A549 (cell line): ENCODE measurements around the gene TNRC6A. TPM values are rescaled to one million over a fixed set of nuclear protein-coding genes. Genes with fewer than 3 reads are reported as not detected.
A peak's percentile ranks its signal among the peaks of the same experiment; 100 is the strongest.

Experiments
- ATAC-seq, 2 experiments: fragments of 200-7000 bp in 1 of 2; fragments of >200 bp in 1 of 2; cut with Nextera tagmentation in 1 of 2; cut with Tn5 transposase in 1 of 2; 3 replicates each; pipeline versions ENCODE4 v1.8.0 to v1.9.1; 2018 to 2020; ENCODE audit warnings: mild to moderate bottlenecking in 1 of 2, moderate library complexity in 1 of 2
- CTCF ChIA-PET: fragments of 300-600 bp; sonication (Branson Sonifier 250); formaldehyde crosslinking; extraction: SDS; loops from one replicate; lab custom pipeline; 2021; ENCODE audit warnings: antibody characterized with exemption, inconsistent platforms; lab: Yijun Ruan, JAX
- POLR2A ChIA-PET: fragments of 350-600 bp; formaldehyde crosslinking; extraction: SDS; loops from one replicate; lab custom pipeline; 2021; ENCODE audit warnings: antibody characterized with exemption, inconsistent platforms; lab: Yijun Ruan, JAX
- DNase-seq, 2 experiments: peaks; one replicate each; pipeline versions ENCODE4 v3.0.0 to v3.0.0-alpha.2; 2011 to 2016; ENCODE audit warnings: low read depth in 1 of 2, low spot score in 1 of 2
- FAIRE-seq: peaks from 2 replicates; lab custom pipeline; 2011; peaks lifted over from hg19 to GRCh38; lab: Jason Lieb, UNC
- H3K27ac ChIP-seq, 2 experiments: fragments of >200 bp; sonication (Bioruptor Twin); formaldehyde crosslinking; 3 replicates each; pipeline ENCODE4 v1.5.1; 2016 to 2017
- H3K4me1 ChIP-seq: fragments of >200 bp; sonication (Bioruptor Twin); formaldehyde crosslinking; 3 replicates; pipeline ENCODE4 v1.6.1; 2016
- H3K4me2 ChIP-seq: fragments of >200 bp; sonication (Bioruptor Twin); formaldehyde crosslinking; 3 replicates; pipeline ENCODE4 v1.6.1; 2016
- H3K4me3 ChIP-seq: fragments of >200 bp; sonication (Bioruptor Twin); formaldehyde crosslinking; 3 replicates; pipeline ENCODE4 v1.5.1; 2016
- H3K9me3 ChIP-seq: fragments of >200 bp; sonication (Bioruptor Twin); formaldehyde crosslinking; 3 replicates; pipeline ENCODE4 v1.6.1; 2016
- ATOH8 ChIP-seq: fragments of 250-450 bp; sonication (Bioruptor Pico); IDR thresholded peaks from 2 replicates; pipeline ENCODE4 v1.5.0; 2020; ENCODE audit warnings: low read depth, mild to moderate bottlenecking, moderate library complexity
- BCL3 ChIP-seq: fragments of >200 bp; sonication (Bioruptor Twin); formaldehyde crosslinking; IDR thresholded peaks from 3 replicates; pipeline ENCODE4 v1.6.1; 2016
- CBX8 ChIP-seq: fragments of 200-600 bp; sonication (generic); IDR thresholded peaks from 2 replicates; pipeline ENCODE4 v1.6.1; 2016
- CHD2 ChIP-seq: fragments of 150-350 bp; IDR thresholded peaks from 2 replicates; pipeline ENCODE4 v1.6.1; 2014; ENCODE audit warnings: low read length; ENCODE audit not compliant: partially characterized antibody
- E2F6 ChIP-seq: IDR thresholded peaks from 2 replicates; pipeline ENCODE4 v1.6.1; 2012; ENCODE audit warnings: low read depth, borderline replicate concordance
- EHMT2 ChIP-seq: fragments of 200-600 bp; sonication (generic); IDR thresholded peaks from 2 replicates; pipeline ENCODE4 v1.6.1; 2016; ENCODE audit warnings: antibody characterized with exemption, low read depth, mild to moderate bottlenecking, moderate library complexity
- ELK1 ChIP-seq: fragments of 150-350 bp; IDR thresholded peaks from 2 replicates; pipeline ENCODE4 v1.6.1; 2014; ENCODE audit warnings: low read depth, mild to moderate bottlenecking, low read length
- GATA3 ChIP-seq: IDR thresholded peaks from 2 replicates; pipeline ENCODE4 v1.6.1; 2012; ENCODE audit warnings: borderline replicate concordance
- HDAC2 ChIP-seq: fragments of 200-600 bp; sonication (generic); IDR thresholded peaks from 2 replicates; pipeline ENCODE4 v1.6.1; 2016
- HEYL ChIP-seq: fragments of 250-450 bp; sonication (Bioruptor Pico); IDR thresholded peaks from 2 replicates; pipeline ENCODE4 v1.8.0; 2021; ENCODE audit warnings: mild to moderate bottlenecking, moderate library complexity
- HMGXB4 ChIP-seq: fragments of 250-450 bp; sonication (Bioruptor Pico); IDR thresholded peaks from 2 replicates; pipeline ENCODE4 v1.5.0; 2021; ENCODE audit warnings: mild to moderate bottlenecking, moderate library complexity, borderline replicate concordance
- KDM1A ChIP-seq: fragments of 200-600 bp; sonication (generic); IDR thresholded peaks from 2 replicates; pipeline ENCODE4 v1.6.1; 2016; ENCODE audit warnings: low read depth, mild to moderate bottlenecking
- KDM5A ChIP-seq: fragments of 200-600 bp; sonication (generic); IDR thresholded peaks from 2 replicates; pipeline ENCODE4 v1.6.1; 2016; ENCODE audit warnings: antibody characterized with exemption, mild to moderate bottlenecking
- MAZ ChIP-seq: fragments of 150-350 bp; IDR thresholded peaks from 2 replicates; pipeline ENCODE4 v1.6.1; 2014; ENCODE audit warnings: antibody characterized with exemption, low read depth, low read length, borderline replicate concordance
- NPAS2 ChIP-seq: fragments of 250-450 bp; sonication (Bioruptor Pico); IDR thresholded peaks from 2 replicates; pipeline ENCODE4 v1.8.0; 2022; ENCODE audit warnings: mild to moderate bottlenecking, moderate library complexity, borderline replicate concordance
- PBX3 ChIP-seq: IDR thresholded peaks from 2 replicates; pipeline ENCODE4 v1.6.1; 2012
- RARB ChIP-seq: fragments of 250-450 bp; sonication (Bioruptor Pico); IDR thresholded peaks from 2 replicates; pipeline ENCODE4 v1.8.0; 2021; ENCODE audit warnings: mild to moderate bottlenecking, moderate library complexity
- RNF2 ChIP-seq: fragments of 200-600 bp; sonication (generic); IDR thresholded peaks from 2 replicates; pipeline ENCODE4 v1.6.1; 2016; ENCODE audit warnings: low read depth, mild to moderate bottlenecking, antibody characterized with exemption, moderate library complexity, borderline replicate concordance
- ZC3H11A ChIP-seq: fragments of 450-650 bp; IDR thresholded peaks from 2 replicates; pipeline ENCODE4 v1.6.1; 2014; ENCODE audit warnings: antibody characterized with exemption, mild to moderate bottlenecking
- ZFP36 ChIP-seq: fragments of 450-650 bp; IDR thresholded peaks from 2 replicates; pipeline ENCODE4 v1.6.1; 2014; ENCODE audit warnings: borderline replicate concordance; ENCODE audit not compliant: partially characterized antibody
- WGBS: methylation state at CpG from one replicate; pipeline ENCODE4 v1.1.6; 2017; ENCODE audit errors: missing lambda C conversion rate; 5-methylcytosine and 5-hydroxymethylcytosine counted together
- polyA plus RNA-seq, 4 experiments: library from polyadenylated mRNA; depleted of rRNA in 3 of 4; stranded (reverse); fragments of >200 nt; fragmentation: RNase III in 1 of 4; extraction: RNeasy Plus Mini Kit Qiagen cat#74134 plus additional on column Dnase treatment in 1 of 4; gene quantifications; 2 replicates in 3 of 4; 3 replicates in 1 of 4; pipeline ENCODE4 v1.2.3, GENCODE V29; 2011 to 2017

TNRC6A gene
- polyA plus RNA-seq, 2 of the 4 experiments (the other 2 are of a cell fraction) = 26.7 to 51.6 TPM

GRCh38 chr16:24836836-24837235, 107.4 kb downstream of the TNRC6A start (continued):
- TF ChIP-seq BCL3 (no peak), EHMT2 (no peak), HEYL (CRISPR knock-in tag) (no peak)
- TF ChIP-seq, all 56 proteins: peak for 0

- TF ChIP-seq CHD2 (no peak), NPAS2 (no peak), RARB (CRISPR knock-in tag) (no peak), CBX8 (no peak), ELK1 (no peak), ZC3H11A (no peak), GATA3 (no peak), ATOH8 (no peak), MAZ (no peak), HMGXB4 (CRISPR knock-in tag) (no peak), E2F6 (no peak), PBX3 (no peak), HDAC2 (no peak), ZFP36 (no peak), KDM1A (no peak), RNF2 (no peak), KDM5A (no peak)
- FAIRE-seq = no peak
- POLR2A ChIA-PET = no interaction called here
- Histone ChIP-seq H3K4me1 (peaks cover 59% of the 10 kb centered on the region), H3K4me2 (peak overlapping the region; percentile 75; the same call in 1 of the 3 replicates), H3K4me3 (no peak overlapping the region), H3K27ac (peak overlapping the region; percentile 85 to 92), H3K9me3 (0 out of 3 replicates have a peak, but pooled peaks cover 3% of the 10 kb centered on the region)
- WGBS = 96% methylated on average over 9 of the region's 9 CpGs
- ATAC-seq = no peak
- no peak for DNase-seq
- CTCF ChIA-PET = interaction anchor here (0.6 to 2.9 kb wide), 5 partner anchors 22 to 1050 kb away, joined by 3 to 11 read pairs (median 5); no protein-coding TSS in a partner anchor
Measured at GRCh38 chr16:24837969-24838368, 108.5 kb downstream of the TNRC6A start.
